ENCODE measurements around the gene MPP7. TPM values are rescaled to one million over a fixed set of nuclear protein-coding genes. Genes with fewer than 3 reads are reported as not detected.
A peak's percentile ranks its signal among the peaks of the same experiment; 100 is the strongest.
"Not testable (repeated sequence)": the region's sequence is repeated elsewhere in the genome, so short reads cannot be mapped to it uniquely, and the experiment has no call there.

MPP7 gene
- total RNA-seq = 4.8 TPM
- 1 to 10 TPM; 3.0 to 7.0 (median 4.4) TPM for polyA plus RNA-seq (ENCODE audit: insufficient read depth in 1 of 8, insufficient read length in 8 of 8, low replicate concordance in 1 of 8)
- long read RNA-seq, donor 1 = 0 reads
- long read RNA-seq, donor 2 = 0 reads
- long read RNA-seq, donor 3 = 0 reads
- long read RNA-seq, donor 4 = 0 reads
- long read RNA-seq, donor 5 = 0 reads
- long read RNA-seq, donor 6 = 0 reads
- long read RNA-seq, donor 7 = 0 reads
- long read RNA-seq, donor 8 = 0 reads
- long read RNA-seq, donor 9 = 0 reads
- long read RNA-seq, donor 10 = 0 reads
- long read RNA-seq, donor 11 = 0 reads

DNA sequence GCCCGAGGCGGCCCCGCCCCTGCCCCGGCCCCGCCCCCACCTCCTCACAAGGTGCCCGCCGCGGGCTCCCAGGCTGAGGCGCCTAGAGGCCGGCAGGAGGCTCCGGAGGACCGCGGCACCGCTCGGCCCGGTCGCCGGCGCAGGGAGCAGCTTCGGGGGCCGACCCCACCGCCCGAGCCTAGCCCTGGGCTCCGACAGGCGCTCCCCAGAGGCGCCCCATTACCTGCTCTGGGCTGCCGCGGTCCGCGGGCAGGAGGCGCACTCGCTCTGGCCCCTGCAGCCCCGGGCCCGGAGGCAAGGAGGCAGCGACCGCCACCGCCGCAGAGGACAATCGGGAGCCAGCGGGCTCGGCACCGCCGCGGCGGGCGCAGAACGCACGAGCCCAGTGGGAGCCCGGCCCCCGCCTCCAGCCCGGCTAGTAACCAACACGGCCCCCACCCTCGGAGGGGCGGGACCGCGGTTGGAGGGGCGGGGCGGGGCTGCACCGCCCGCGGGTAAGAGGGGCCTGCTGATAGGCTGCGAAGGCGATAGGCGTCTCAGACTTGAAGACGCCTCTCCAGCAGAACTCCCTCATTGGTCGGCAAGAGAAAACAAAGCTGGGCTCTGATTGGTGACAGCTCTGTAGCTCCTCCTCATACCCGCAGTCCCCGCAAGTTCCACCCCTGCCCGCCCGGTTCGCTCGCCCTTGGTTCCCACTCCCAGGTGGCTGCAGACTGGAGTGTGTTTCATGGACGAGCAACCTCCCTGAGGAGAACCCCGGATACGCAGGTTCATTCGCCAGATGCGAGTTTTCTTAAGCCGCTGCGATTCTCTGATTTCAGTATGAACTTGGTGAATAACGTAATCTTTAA lies at the start of gene MPP7:
MPP7 (minus strand) TSS at position 427 of the 851 bp plus-strand sequence. CDS start 64,460 bp downstream, outside the sequence.
- DNase-seq = peak; percentile 99
- Histone ChIP-seq H3K9me3 (replicated peaks; ENCODE audit: control insufficient read depth, low read depth, low read length) (no peaks in the 10 kb centered on the region), H3K27ac (ENCODE audit: low read length) (peak within 1 kb of the TSS; percentile 29), H3K27me3 (ENCODE audit: control insufficient read depth, insufficient read depth, low read length) (peaks cover 20% of the 10 kb centered on the region), H3K4me3 (ENCODE audit: low read length) (peak within 1 kb of the TSS; percentile 68), H3K4me1 (ENCODE audit: control insufficient read depth, insufficient read depth, low read length) (peaks cover 2% of the 10 kb centered on the region), H3K36me3 (ENCODE audit: control insufficient read depth, insufficient read depth, low read length) (no peaks in the 10 kb centered on the region)
- 0% methylated on average over 68 of the region's 80 CpGs for WGBS (ENCODE audit: insufficient coverage)

DNA sequence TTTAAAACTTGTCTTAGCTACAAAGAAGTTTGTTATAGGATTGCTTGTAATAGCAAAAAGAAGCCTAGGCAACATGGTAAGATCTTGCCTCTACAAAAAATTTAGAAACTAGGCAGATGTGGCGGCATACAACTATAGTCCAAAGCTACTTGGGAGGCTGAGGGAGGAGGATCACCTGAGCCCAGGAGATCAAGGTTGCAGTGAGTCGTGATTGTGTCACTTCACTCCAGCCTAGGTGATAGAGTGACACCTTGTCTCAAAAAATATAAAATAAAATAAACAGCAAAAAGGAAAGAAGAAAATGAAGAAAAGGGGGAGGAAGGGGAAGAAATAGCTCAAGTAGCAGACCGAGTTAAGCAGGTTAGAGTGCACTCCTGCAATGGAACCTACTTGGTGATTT lies 47.0 kb upstream of the MPP7 start:
- H3K27me3 ChIP-seq (ENCODE audit: control insufficient read depth, insufficient read depth, low read length) = no peaks in the 10 kb centered on the region
- H3K36me3 ChIP-seq (ENCODE audit: control insufficient read depth, insufficient read depth, low read length) = no peaks in the 10 kb centered on the region
- no peaks in the 10 kb centered on the region for H3K4me1 ChIP-seq (ENCODE audit: control insufficient read depth, insufficient read depth, low read length)
- WGBS (ENCODE audit: insufficient coverage) = no CpG with 5 or more reads among the region's 3 CpGs
- H3K27ac ChIP-seq (ENCODE audit: low read length) = no peak overlapping the region
- no peak overlapping the region for H3K4me3 ChIP-seq (ENCODE audit: low read length)
- no peak for DNase-seq
- H3K9me3 ChIP-seq (replicated peaks; ENCODE audit: control insufficient read depth, low read depth, low read length) = no peaks in the 10 kb centered on the region

DNA sequence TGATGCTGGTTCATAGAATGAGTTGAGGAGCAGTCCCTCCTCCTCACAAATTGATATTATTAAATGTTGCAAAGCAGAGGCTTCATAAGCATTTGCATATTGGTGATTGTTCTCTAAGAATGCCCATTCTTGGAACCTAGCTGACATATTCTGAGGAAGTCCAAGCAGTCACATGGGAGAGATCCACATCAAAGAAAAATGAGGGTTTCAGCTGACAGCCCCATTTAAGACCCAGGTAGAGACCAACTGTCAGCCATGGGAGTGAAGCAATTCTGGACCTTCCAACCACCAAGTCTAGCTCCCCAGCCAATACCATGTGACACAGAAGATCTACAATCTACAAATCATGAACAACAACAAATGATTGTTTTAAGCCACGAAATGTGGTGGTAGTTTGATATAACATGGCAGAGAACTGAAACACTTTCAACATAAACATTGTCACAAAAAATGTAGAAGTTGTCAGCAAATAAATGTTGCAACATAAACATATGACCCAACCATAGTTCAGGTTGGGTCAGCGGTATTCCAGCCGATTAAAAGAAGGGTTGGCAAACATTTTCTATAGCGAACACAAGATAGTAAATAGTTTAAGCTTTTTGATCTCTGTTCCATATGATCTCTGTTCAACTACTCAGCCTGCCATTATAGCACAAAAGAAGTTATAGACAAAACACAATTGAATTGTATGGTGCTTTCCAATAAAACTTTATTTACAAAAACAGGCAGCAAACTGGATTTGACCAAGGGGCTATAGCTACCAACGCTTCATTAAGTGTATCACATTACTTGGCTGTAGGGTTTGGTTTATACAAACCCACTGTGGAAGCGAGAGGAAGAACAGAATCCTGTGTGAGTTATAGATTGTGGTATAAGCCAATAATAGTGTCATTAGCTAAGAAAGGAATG lies 41.4 kb upstream of the MPP7 start:
- 50% methylated on average over 1 of the region's 6 CpGs for WGBS (ENCODE audit: insufficient coverage)
- Histone ChIP-seq H3K4me3 (ENCODE audit: low read length) (no peak overlapping the region), H3K9me3 (replicated peaks; ENCODE audit: control insufficient read depth, low read depth, low read length) (no peaks in the 10 kb centered on the region), H3K4me1 (ENCODE audit: control insufficient read depth, insufficient read depth, low read length) (no peaks in the 10 kb centered on the region), H3K27me3 (ENCODE audit: control insufficient read depth, insufficient read depth, low read length) (no peaks in the 10 kb centered on the region), H3K27ac (ENCODE audit: low read length) (no peak overlapping the region), H3K36me3 (ENCODE audit: control insufficient read depth, insufficient read depth, low read length) (no peaks in the 10 kb centered on the region)
- no peak for DNase-seq

DNA sequence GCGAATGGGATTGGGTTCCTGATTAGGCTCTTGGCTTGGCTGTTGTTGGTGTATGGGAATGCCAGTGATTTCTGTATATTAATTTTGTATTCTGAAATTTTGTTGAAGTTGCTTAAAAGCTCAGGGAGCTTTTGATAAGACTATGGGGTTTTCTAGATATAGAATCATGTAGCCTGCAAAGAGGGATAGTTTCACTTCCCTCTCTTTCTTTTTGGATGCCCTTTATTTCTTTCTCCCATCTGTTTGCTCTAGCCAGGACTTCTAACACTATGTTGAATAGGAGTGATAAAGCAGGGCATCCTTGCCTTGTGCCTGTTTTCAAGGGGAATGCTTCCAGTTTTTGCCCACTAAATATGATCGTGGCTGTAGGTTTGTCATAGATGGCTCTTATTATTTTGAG lies 40.4 kb upstream of the MPP7 start:
- WGBS (ENCODE audit: insufficient coverage) = no CpG with 5 or more reads among the region's 2 CpGs
- H3K4me3 ChIP-seq (ENCODE audit: low read length) = no peak overlapping the region

DNA sequence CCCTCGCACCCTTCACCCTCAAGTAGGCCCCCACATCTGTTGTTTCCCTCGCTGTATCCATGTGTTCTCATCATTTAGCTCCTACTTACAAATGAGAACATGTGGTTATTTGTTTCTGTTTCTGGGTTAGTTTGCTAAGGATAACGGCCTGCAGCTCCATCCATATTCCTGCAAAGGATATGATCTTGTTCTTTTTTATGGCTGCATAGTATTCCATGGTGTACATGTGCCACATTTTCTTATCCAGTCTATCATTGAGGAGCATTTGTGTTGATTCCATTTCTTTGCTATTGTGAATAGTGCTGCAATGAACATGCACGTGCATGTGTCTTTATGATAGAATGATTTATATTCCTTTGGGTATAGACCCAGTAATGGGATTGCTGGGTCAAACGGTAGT lies 38.8 kb upstream of the MPP7 start:
- H3K36me3 ChIP-seq (ENCODE audit: control insufficient read depth, insufficient read depth, low read length); H3K27me3 ChIP-seq (ENCODE audit: control insufficient read depth, insufficient read depth, low read length); H3K27ac ChIP-seq (ENCODE audit: low read length); H3K4me1 ChIP-seq (ENCODE audit: control insufficient read depth, insufficient read depth, low read length); DNase-seq; H3K4me3 ChIP-seq (ENCODE audit: low read length); H3K9me3 ChIP-seq (replicated peaks; ENCODE audit: control insufficient read depth, low read depth, low read length): not testable (repeated sequence)
- WGBS (ENCODE audit: insufficient coverage) = no CpG with 5 or more reads among the region's 5 CpGs

More for the DNA sequence above, 40.4 kb upstream of the MPP7 start:
- Histone ChIP-seq H3K27me3 (ENCODE audit: control insufficient read depth, insufficient read depth, low read length) (no peaks in the 10 kb centered on the region), H3K27ac (ENCODE audit: low read length) (no peak overlapping the region), H3K36me3 (ENCODE audit: control insufficient read depth, insufficient read depth, low read length) (no peaks in the 10 kb centered on the region), H3K9me3 (replicated peaks; ENCODE audit: control insufficient read depth, low read depth, low read length) (no peaks in the 10 kb centered on the region), H3K4me1 (ENCODE audit: control insufficient read depth, insufficient read depth, low read length) (no peaks in the 10 kb centered on the region)
- no peak for DNase-seq

DNA sequence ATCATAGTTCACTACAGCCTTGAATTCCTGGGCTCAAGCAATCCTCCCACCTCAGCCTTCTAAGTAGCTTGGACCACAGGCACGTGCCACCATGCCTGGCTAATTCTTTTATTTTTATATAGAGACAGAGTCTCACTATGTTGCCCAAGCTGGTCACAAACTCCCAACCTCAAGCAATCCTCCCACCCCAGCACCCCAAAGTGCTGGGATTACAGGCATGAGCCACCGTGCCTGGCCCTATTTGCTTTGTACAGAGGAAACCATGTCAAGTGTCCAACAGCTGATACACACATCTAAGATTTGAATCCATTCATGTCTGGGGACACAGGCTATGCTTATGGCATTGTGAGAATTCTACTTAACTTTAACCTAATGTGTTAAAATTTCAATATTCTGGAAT lies 29.9 kb upstream of the MPP7 start:
- no peak for DNase-seq
- H3K4me3 ChIP-seq (ENCODE audit: low read length) = no peak overlapping the region
- no peaks in the 10 kb centered on the region for H3K9me3 ChIP-seq (replicated peaks; ENCODE audit: control insufficient read depth, low read depth, low read length)
- no peaks in the 10 kb centered on the region for H3K36me3 ChIP-seq (ENCODE audit: control insufficient read depth, insufficient read depth, low read length)
- WGBS (ENCODE audit: insufficient coverage) = no CpG with 5 or more reads among the region's 2 CpGs
- peaks cover 3% of the 10 kb centered on the region for H3K4me1 ChIP-seq (ENCODE audit: control insufficient read depth, insufficient read depth, low read length)
- H3K27ac ChIP-seq (ENCODE audit: low read length) = no peak overlapping the region
- H3K27me3 ChIP-seq (ENCODE audit: control insufficient read depth, insufficient read depth, low read length) = no peaks in the 10 kb centered on the region

DNA sequence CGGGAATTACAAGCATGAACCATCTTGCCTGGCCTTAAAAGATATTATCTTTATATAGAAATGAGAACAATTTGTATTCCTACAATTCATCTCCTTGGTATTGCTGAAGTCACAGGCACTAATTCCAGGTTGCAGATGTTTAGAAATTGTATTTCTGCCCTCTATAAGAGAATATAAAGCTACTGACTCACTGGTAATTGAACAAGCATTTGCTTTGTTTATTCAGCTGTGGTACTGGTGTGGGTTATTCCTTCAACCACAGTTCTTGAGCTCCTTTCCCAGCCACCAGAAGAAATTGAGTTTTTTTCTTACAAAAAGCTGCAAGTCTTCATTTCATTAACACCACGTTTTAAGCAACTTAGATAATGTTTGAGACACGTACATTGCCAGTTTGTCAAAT lies 29.0 kb upstream of the MPP7 start:
- H3K4me1 ChIP-seq (ENCODE audit: control insufficient read depth, insufficient read depth, low read length) = peaks cover 7% of the 10 kb centered on the region
- DNase-seq = peak; percentile 25
- H3K4me3 ChIP-seq (ENCODE audit: low read length) = no peak overlapping the region
- no peaks in the 10 kb centered on the region for H3K27me3 ChIP-seq (ENCODE audit: control insufficient read depth, insufficient read depth, low read length)
- H3K27ac ChIP-seq (ENCODE audit: low read length) = no peak overlapping the region
- no CpG with 5 or more reads among the region's 3 CpGs for WGBS (ENCODE audit: insufficient coverage)
- H3K36me3 ChIP-seq (ENCODE audit: control insufficient read depth, insufficient read depth, low read length) = no peaks in the 10 kb centered on the region
- H3K9me3 ChIP-seq (replicated peaks; ENCODE audit: control insufficient read depth, low read depth, low read length) = no peaks in the 10 kb centered on the region

DNA sequence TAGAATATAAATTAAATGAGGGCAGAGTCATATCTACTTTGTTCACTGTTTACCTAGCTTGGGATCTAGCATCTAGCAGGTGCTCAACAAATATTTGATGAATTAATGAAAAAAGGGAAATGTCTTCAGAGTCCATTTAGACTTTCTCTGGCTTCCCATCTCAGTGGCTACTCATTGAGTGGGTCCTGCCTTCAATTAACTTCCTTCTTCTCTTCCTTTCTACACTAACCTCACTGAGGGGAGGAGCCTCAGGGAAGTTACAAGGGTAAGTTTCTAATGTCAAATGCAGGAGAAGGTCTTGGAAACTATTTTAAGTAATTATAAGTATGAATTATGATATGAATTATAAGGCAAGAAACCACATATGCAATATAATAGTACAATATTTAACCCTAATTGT lies 28.2 kb upstream of the MPP7 start:
- Histone ChIP-seq H3K27me3 (ENCODE audit: control insufficient read depth, insufficient read depth, low read length) (no peaks in the 10 kb centered on the region), H3K9me3 (replicated peaks; ENCODE audit: control insufficient read depth, low read depth, low read length) (no peaks in the 10 kb centered on the region), H3K36me3 (ENCODE audit: control insufficient read depth, insufficient read depth, low read length) (no peaks in the 10 kb centered on the region), H3K4me3 (ENCODE audit: low read length) (no peak overlapping the region), H3K4me1 (ENCODE audit: control insufficient read depth, insufficient read depth, low read length) (peaks cover 15% of the 10 kb centered on the region), H3K27ac (ENCODE audit: low read length) (no peak overlapping the region)
- DNase-seq = no peak

DNA sequence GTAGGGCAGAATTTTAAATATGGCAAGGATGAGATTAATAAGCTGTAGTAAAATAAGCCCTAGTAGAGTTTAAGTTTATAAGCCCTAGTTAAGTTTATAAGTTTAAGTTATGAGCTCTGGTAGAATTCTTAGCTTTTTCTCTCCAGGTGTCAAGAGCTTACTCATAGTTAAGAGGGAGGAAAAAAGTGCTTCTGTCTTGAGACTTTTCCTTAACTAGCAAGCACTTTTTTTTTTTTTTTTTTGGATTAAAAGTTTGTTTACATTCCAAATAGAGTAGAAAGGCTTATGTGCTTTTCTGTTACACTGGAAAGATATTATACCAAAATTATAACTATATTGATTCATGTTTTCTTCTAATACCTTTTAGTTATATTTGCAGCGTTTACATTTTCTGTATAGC lies 25.5 kb upstream of the MPP7 start:
- H3K36me3 ChIP-seq (ENCODE audit: control insufficient read depth, insufficient read depth, low read length) = no peaks in the 10 kb centered on the region
- H3K4me3 ChIP-seq (ENCODE audit: low read length) = no peak overlapping the region
- no peaks in the 10 kb centered on the region for H3K27me3 ChIP-seq (ENCODE audit: control insufficient read depth, insufficient read depth, low read length)
- no peak for DNase-seq
- H3K9me3 ChIP-seq (replicated peaks; ENCODE audit: control insufficient read depth, low read depth, low read length) = no peaks in the 10 kb centered on the region
- peaks cover 13% of the 10 kb centered on the region for H3K4me1 ChIP-seq (ENCODE audit: control insufficient read depth, insufficient read depth, low read length)
- no CpG with 5 or more reads among the region's 1 CpG for WGBS (ENCODE audit: insufficient coverage)
- no peak overlapping the region for H3K27ac ChIP-seq (ENCODE audit: low read length)

DNA sequence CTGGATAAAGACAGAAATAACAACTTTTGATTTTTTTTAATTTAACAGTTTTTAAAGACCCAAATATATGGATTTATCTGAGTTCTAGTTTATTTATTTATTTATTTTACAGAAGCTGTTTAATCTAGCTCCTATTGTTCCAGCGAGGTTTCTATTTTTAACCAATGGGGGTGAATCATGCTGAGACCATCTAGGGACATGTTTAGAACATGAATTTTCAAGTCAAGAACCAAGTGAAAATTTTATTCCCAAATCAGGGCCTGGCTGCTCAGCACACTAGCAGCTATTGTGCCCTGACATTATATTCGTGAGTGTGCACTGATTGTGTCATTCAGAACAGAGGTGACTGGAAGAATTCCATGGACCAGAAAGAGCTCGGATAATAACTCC lies 24.6 kb upstream of the MPP7 start:
- Histone ChIP-seq H3K27me3 (ENCODE audit: control insufficient read depth, insufficient read depth, low read length) (no peaks in the 10 kb centered on the region), H3K9me3 (replicated peaks; ENCODE audit: control insufficient read depth, low read depth, low read length) (no peaks in the 10 kb centered on the region), H3K36me3 (ENCODE audit: control insufficient read depth, insufficient read depth, low read length) (no peaks in the 10 kb centered on the region), H3K27ac (ENCODE audit: low read length) (peak overlapping the region; percentile 80), H3K4me3 (ENCODE audit: low read length) (no peak overlapping the region), H3K4me1 (ENCODE audit: control insufficient read depth, insufficient read depth, low read length) (peaks cover 13% of the 10 kb centered on the region)
- no peak for DNase-seq
- WGBS (ENCODE audit: insufficient coverage) = 80% methylated on average over 1 of the region's 3 CpGs
